Astrocyte of the hippocampus (primary cell): ENCODE results near the gene CFAP299.
"Not testable (repeated sequence)": the region's sequence is repeated elsewhere in the genome, so short reads cannot be mapped to it uniquely, and the experiment has no call there.

Experiments used
- DNase-seq: peaks from one replicate; pipeline ENCODE4 v3.0.0; 2011; ENCODE audit warnings: low read depth, low spot score

The CFAP299 gene

GRCh38 chr4:80610199-80610598 is 274.7 kb downstream of the CFAP299 start:
- DNase-seq, result no peak

- DNase-seq, result peak; percentile 6
Observed at GRCh38 chr4:80610845-80611677, 275.5 kb downstream of the CFAP299 start.

GRCh38 chr4:80611678-80611979 is 276.1 kb downstream of the CFAP299 start:
- no peak for DNase-seq

GRCh38 chr4:80613470-80613869 is 277.9 kb downstream of the CFAP299 start:
- DNase-seq, result no peak

GRCh38 chr4:80614319-80614718 is 278.8 kb downstream of the CFAP299 start:
- DNase-seq, result no peak

GRCh38 chr4:80615099-80615498 is 279.6 kb downstream of the CFAP299 start:
- no peak for DNase-seq

GRCh38 chr4:80619070-80619674 is 283.6 kb downstream of the CFAP299 start:
- DNase-seq, result no peak

GRCh38 chr4:80631861-80632260 is 296.3 kb downstream of the CFAP299 start:
- DNase-seq, result no peak

- no peak for DNase-seq
Observed at GRCh38 chr4:80637190-80637589, 301.7 kb downstream of the CFAP299 start.

- DNase-seq, result no peak
Observed at GRCh38 chr4:80646061-80646460, 310.5 kb downstream of the CFAP299 start.

- DNase-seq, result no peak
Observed at GRCh38 chr4:80655662-80656061, 320.1 kb downstream of the CFAP299 start.

- DNase-seq, result not testable (repeated sequence)
Observed at GRCh38 chr4:80670118-80670517, 334.6 kb downstream of the CFAP299 start.

GRCh38 chr4:80678413-80678812 is 342.9 kb downstream of the CFAP299 start:
- no peak for DNase-seq

- no peak for DNase-seq
Observed at GRCh38 chr4:80680934-80681333, 345.4 kb downstream of the CFAP299 start.

GRCh38 chr4:80685214-80685613 is 349.7 kb downstream of the CFAP299 start:
- peak; percentile 14 for DNase-seq

- DNase-seq, result not testable (repeated sequence)
Observed at GRCh38 chr4:80687736-80688135, 352.2 kb downstream of the CFAP299 start.

GRCh38 chr4:80694171-80694570 is 358.6 kb downstream of the CFAP299 start:
- DNase-seq, result peak; percentile 43

GRCh38 chr4:80705311-80705710 is 369.8 kb downstream of the CFAP299 start:
- DNase-seq, result peak; percentile 28

GRCh38 chr4:80709082-80709869 is 373.7 kb downstream of the CFAP299 start:
- DNase-seq, result no peak

GRCh38 chr4:80710748-80711451 is 375.4 kb downstream of the CFAP299 start:
- no peak for DNase-seq

GRCh38 chr4:80711956-80712355 is 376.4 kb downstream of the CFAP299 start:
- no peak for DNase-seq

- DNase-seq, result peak; percentile 36
Observed at GRCh38 chr4:80713409-80713808, 377.9 kb downstream of the CFAP299 start.
